Ishikawa (cell line): Measurements from ENCODE around the gene LGALS1.

Experiments used
- CEBPB ChIP-seq: IDR thresholded peaks from 2 replicates; pipeline ENCODE4 v1.6.1; 2012
- CREB1 ChIP-seq: IDR thresholded peaks from 2 replicates; pipeline ENCODE4 v1.6.1; 2012; ENCODE audit warnings: low read depth
- EGR1 ChIP-seq: IDR thresholded peaks from 2 replicates; pipeline ENCODE4 v1.6.1; 2012
- EP300 ChIP-seq: IDR thresholded peaks from 2 replicates; pipeline ENCODE4 v1.6.1; 2012; ENCODE audit warnings: borderline replicate concordance
- FOXM1 ChIP-seq: IDR thresholded peaks from 2 replicates; pipeline ENCODE4 v1.6.1; 2012; ENCODE audit warnings: low read depth, borderline replicate concordance
- MAX ChIP-seq: IDR thresholded peaks from 2 replicates; pipeline ENCODE4 v1.6.1; 2012
- NFIC ChIP-seq: IDR thresholded peaks from 2 replicates; pipeline ENCODE4 v1.6.1; 2012
- RAD21 ChIP-seq: IDR thresholded peaks from 2 replicates; pipeline ENCODE4 v1.6.1; 2012; ENCODE audit warnings: low read depth
- REST ChIP-seq: IDR thresholded peaks from 2 replicates; pipeline ENCODE4 v1.6.1; 2012; ENCODE audit warnings: low read depth, mild to moderate bottlenecking
- TAF1 ChIP-seq: IDR thresholded peaks from 2 replicates; pipeline ENCODE4 v1.6.1; 2012; ENCODE audit warnings: low read depth, mild to moderate bottlenecking
- TEAD4 ChIP-seq: IDR thresholded peaks from 2 replicates; pipeline ENCODE4 v1.6.1; 2012
- USF1 ChIP-seq: IDR thresholded peaks from 2 replicates; pipeline ENCODE4 v1.6.1; 2012
- YY1 ChIP-seq: IDR thresholded peaks from 2 replicates; pipeline ENCODE4 v1.6.1; 2012; ENCODE audit warnings: low read depth

- TF ChIP-seq REST (no peak), MAX (no peak), TAF1 (no peak), EGR1 (no peak), EP300 (no peak), USF1 (no peak), YY1 (no peak), RAD21 (no peak), CEBPB (no peak), CREB1 (no peak), TEAD4 (no peak), FOXM1 (no peak), NFIC (no peak)
Observed at GRCh38 chr22:37690407-37690806, 15.0 kb downstream of the LGALS1 start.
